ENCODE results near the gene CLEC4F.

CLEC4F gene, protein sequence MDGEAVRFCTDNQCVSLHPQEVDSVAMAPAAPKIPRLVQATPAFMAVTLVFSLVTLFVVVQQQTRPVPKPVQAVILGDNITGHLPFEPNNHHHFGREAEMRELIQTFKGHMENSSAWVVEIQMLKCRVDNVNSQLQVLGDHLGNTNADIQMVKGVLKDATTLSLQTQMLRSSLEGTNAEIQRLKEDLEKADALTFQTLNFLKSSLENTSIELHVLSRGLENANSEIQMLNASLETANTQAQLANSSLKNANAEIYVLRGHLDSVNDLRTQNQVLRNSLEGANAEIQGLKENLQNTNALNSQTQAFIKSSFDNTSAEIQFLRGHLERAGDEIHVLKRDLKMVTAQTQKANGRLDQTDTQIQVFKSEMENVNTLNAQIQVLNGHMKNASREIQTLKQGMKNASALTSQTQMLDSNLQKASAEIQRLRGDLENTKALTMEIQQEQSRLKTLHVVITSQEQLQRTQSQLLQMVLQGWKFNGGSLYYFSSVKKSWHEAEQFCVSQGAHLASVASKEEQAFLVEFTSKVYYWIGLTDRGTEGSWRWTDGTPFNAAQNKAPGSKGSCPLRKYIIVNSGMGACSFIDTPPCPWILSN

DNA sequence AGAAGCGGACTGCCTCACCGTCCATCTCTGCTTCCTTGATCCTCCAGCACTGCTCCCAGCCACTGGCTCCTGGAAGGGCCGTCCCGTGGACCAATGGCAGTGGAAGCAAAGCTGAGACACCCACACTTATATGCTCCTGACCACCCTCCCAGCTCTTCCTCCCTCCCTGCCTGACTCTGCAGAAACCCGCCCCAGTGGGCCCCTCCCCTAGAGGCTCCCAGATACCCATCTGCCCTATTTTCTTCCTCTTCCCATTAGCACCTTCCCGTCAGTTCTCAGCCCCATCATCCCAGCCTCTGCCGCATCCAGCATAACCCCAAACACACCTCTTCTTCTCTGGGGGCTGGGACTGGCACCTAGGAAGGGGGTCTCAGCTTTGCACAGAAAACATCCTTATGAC, at the start of gene CLEC4F:
Gene CLEC4F, minus strand, starts transcription at position 101 of the 400 bp plus-strand sequence. Its CDS starts 76 bp downstream, at position 25.
- DNase-seq (ENCODE audit: low read depth): no peak

DNA sequence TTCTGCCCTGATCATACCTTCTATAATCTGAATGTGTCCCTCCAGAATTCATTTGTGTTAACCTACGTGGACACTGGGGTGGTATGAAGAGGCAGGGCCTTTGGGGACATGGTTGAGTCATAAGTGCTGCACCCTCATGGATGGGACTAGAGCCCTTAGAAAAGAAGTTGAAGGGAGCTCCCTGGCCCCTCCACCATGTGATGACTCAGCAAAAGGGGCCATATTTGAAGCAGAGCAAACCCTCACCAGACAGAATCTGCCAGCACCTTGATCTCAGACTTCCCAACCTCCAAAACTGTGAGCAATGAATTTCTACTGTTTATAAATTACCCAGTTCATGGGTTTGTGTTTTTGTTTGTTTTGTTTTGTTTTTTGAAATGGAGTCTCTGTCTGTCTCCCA, 48.6 kb upstream of the CLEC4F start:
- DNase-seq (ENCODE audit: low read depth): no peak

DNA sequence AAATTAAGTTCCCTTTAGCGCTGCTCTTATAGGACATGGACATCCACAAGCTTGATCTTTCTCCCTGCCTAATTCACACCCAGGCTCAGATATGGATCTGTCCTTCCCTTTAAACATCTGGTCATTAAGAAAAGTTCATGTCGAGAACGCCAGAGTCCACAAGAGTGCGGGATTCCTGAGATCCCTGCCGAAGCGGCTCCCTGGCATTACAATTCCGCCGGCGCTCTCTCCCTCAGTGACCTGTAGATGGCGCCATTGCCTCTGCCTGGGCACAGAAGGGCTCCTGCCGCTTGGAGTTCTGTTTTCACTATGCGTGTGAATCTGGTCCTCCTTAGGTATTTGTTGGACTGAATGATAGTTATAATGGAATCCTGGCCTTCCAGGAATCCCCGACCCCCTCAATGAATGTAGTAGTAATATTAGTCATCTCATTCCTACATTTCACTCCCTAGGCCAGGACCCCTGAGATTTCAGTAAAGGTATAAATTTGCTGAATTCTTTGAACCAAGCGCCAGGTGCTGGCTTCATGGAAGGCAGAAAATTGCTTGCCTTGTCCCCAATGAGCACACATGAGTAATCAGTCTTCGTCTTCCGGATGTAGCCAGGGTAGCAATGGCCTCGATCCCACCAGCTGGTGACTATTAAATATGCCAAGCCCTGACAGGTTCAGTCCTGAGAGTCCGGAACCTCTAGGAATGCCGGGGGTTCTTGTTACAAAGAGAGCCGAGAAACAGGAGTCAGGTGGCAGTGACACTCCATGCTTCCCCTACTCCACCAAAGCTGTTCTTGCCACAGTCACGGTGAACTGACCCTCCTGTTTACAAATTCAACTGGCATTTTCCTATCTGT, 41.6 kb upstream of the CLEC4F start:
- peak; percentile 41 for DNase-seq (ENCODE audit: low read depth)

DNA sequence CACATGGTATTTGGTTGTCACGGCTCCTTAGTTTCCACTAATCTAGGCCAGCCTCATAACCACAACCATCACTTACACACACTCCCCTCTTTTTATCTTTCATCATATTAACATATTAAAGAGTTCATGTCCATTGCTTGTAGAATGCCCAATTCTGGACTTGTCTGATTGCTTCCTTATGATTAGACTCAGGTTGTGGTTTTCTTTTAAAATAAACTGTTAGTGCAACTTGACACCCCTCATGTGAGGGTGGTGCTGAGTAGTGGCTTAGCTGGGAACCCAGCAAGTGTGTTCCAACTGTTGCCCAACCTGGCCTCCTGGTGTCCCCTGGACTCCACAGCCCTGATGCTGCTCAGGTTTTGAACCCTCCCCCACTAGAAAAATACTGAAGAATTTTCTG, 35.3 kb upstream of the CLEC4F start:
- DNase-seq (ENCODE audit: low read depth): no peak

DNA sequence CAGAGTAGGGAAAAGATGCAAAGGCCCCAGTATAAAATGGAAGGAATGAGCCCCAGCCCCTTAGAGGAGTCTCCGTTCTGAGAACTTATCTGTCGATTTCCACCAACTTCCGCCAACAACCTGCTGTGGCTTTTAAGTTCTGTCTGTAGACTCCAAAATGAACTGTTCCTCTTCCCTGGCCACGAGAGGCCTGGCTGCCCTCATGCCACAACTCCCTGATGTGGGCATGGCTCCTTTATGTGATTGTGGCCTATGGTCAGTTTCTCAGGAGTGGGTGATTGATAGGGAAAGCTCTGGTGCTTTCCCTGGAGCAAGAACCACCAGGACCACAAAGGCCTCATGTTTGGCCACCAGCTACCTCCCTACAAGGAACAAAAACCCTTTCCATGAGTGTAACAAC, 34.0 kb upstream of the CLEC4F start:
- no peak for DNase-seq (ENCODE audit: low read depth)

DNA sequence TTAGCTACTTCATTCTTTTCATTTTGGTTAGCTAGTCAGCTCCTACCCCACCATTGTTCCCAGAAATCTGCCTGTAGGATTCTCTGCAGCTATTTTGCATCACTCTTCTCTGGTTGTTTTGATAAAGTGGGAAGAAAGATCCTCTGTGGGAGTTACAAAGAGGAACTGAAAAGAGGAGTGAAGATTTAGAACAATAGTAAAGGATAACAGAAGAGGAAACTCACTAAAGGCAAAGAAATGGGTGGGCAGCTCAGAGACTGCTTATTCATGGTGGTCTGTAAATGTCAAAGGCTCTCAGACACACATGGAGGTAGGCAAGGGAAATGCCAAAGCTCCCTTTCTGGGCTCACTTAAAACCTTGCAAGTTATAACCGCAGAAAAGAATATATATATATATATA, 32.4 kb upstream of the CLEC4F start:
- no peak for DNase-seq (ENCODE audit: low read depth)

DNA sequence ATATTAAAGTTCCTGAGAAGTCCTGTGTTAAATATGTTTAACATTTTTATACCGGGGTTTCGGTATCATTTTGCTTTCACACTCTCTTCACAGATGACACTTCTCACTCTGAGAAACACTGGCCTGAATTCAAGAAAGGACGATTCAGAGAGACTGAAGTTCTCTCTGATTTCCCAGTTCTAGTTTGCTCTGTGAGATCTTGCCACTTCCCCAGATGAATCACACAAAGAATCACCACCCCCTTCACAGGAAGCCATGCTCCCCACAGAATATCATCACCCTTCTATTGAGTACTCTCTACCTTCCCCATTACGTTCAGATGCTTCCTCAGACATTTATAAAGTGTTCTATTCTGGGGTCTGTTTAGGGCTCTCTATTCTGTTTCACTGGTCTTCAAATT, 31.3 kb upstream of the CLEC4F start:
- DNase-seq (ENCODE audit: low read depth): no peak

DNA sequence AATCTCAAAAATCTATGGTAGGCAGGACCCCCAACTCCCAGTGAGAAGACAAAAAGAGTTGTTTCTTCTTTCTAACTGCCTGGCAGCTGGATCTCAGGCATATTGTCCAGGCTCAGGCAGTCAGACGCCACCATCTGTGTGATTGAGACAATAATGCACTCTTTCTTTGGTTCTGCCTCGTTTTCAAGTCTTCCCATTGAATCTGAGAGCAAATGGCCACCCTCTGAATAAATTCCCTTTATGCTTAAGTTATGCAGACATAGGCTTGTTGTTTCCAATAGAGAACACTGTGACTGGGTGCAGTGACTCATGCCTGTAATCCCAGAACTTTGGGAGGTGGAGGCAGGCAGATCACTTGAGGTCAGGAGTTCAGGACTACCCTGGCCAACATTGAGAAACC, 30.5 kb upstream of the CLEC4F start:
- DNase-seq (ENCODE audit: low read depth): no peak

DNA sequence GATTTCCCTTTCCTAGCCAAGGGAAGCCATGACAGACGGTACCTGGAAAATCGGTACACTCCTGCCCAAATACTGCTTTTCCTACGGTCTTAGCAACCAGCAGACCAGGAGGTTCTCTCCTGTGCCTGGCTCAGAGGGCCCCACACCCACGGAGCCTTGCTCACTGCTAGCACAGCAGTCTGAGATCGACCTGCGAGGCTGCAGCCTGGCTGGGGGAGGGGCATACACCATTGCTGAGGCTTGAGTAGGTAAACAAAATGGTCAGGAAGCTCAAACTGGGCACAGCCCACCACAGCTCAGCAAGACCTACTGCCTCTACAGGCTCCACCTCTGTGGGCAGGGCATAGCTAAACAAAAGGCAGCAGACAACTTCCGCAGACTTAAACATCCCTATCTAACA, 22.0 kb upstream of the CLEC4F start:
- no peak for DNase-seq (ENCODE audit: low read depth)

DNA sequence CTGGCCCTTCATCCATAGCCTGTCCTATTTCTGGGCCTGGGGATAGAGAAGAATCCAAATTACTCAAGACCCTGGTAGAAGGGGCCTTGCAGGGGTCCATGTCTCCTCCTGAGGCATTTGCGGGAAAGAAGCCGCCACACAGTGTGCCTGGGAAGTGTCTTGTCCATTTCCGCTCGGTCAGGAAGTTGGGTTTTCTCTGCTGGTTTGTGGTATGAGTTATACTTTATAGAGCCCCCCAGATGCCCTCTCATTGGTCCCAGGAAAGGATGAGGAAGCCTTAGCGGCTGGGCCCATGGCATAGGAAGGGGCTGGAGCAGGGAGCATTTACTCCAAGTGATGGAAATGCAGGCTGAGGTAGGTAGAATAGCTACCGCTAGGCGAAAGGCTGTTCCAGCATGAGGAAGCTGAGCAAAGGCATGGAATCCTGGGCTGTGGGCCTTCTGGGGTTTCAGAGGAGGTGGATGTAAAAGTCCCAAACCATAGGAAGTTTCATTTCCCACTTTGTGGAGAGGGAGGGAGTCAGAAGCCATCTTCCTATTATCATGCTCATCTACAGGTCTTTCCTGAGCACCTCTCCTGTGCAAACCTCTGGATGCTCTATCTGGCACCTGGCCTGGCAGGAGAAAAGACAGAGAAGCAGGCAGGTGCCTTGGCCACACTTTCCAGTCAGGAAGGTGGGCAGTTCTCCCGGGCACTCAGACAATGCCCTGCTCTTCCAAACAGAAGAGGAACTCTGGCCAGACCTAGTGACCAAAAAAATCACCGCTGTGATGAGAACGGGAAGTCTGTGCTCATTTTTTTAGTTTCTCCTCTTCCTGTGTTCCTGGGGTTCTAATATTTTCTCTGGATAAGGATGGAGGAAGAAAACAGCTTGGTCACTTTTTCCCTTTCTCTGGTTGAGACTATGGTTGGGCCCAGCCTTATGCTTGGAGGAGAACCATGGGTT, 17.9 kb upstream of the CLEC4F start:
- no peak for DNase-seq (ENCODE audit: low read depth)

DNA sequence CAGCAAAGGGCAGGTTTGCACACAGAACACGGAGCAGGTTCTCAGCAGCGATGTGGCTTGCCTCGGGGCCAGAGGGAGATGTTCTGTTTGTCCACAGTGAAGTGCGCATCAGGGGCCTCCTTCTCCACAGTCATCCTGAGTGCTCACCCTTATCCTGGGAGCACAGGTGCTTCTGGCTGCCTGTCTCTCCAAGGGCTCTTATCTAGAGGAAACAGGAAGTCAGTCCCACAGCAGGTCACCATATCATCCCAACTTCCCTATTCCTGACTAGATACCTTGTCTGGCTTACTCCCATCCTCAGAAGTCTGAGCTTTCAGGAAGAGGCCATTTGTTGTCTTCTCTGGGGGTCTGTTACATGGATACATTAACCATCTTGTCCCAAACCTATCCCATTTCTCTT, 15.2 kb upstream of the CLEC4F start, which contains the start of gene CD207:
Gene CD207, minus strand, starts transcription at position 174 of the 400 bp plus-strand sequence. Its CDS starts 40 bp downstream, at position 134.
- DNase-seq (ENCODE audit: low read depth): no peak

DNA sequence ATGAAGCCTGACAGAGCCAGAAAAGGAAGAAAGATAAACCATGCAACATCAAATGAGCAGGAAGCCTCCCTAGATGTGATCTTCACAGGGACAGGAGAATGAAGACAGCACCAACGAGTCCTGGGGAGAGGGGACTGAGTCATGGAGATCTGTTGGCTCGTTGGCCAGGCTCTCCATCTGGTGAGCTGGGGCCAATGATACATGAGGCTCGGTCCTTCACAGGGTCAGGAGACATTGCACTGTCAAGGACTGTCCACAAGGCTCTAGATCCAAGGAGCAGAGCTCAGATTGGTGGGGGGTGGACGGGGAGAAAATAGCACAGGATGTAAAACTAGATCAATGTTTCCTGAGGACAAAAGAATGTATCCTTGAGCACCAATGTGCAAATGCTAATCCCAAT, 14.5 kb upstream of the CLEC4F start:
- DNase-seq (ENCODE audit: low read depth): no peak

DNA sequence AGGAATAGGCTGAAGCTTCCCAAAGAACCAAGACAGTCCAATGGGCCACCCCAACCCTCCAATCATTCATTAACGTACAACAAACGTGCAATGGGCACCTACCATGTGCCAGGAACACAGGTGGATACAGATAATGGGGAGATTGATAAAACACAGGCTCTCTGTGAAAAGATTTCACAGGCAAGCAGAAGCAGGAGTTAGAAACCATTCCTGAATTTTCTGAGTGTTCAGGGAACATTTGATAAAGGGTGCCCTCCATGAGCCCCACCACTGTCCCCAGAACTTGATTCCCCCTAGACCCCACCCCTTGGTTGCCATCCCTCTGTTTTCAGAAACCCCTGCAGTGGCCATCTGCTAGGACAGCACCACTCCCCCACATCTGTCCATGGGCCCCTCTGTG, 13.7 kb upstream of the CLEC4F start:
- no peak for DNase-seq (ENCODE audit: low read depth)

DNA sequence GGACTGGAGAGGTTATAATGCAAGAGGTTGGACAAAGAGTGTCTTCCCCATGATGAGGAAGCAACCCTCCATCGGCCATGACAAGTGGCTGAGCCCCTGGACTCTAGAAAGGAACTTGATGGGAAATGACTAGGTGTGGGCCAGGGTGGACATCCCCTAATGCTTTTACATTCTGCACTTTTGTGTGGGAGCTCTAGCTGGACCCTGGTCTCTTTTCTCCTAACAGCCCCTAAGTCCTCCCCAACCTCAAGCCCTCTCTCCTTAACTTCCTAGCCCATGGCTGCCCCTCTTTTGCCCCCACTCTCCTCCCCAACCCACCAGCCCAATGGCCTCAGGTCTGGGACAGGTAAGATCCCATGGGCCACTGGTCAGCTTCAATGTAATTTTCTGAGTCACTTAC, 12.8 kb upstream of the CLEC4F start:
- DNase-seq (ENCODE audit: low read depth): no peak

DNA sequence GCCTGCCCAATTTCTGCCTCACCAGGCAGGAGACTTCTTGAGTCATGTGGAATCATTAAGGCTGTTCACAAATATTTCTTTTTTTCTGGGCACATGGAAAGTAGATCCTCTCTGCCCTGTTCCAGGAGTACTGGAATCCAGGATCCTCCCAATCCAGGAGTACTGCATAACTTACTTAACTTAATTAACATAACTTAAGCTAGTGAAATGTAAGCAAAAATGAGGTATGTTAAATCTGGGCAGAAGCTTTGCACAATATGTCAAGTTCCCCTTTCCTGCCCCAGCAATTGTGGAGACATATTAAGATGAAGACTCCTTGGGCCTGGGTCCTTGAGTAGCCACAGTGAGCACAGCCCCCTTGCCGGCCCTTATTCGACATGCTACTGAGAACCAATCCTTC, 12.0 kb upstream of the CLEC4F start:
- DNase-seq (ENCODE audit: low read depth): no peak

DNA sequence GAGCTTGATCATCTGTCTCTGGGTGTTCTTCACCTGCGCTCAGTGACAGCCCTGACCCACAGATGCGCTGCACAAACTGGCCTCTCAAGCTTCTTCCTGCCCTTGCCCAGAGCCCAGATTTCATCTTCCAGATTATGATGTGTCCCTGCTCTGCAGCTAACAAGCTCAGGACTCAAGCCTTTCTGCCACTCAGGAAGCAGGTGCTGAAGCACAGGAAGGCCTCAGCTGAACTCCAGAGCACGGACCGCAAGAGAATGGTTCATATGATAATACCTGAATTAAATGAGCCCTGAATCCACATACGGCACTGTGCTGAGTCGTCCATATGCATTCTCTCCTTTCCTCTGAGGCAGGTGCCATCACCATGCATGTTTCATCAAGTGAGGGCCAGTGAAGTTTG, 11.5 kb upstream of the CLEC4F start:
- no peak for DNase-seq (ENCODE audit: low read depth)

DNA sequence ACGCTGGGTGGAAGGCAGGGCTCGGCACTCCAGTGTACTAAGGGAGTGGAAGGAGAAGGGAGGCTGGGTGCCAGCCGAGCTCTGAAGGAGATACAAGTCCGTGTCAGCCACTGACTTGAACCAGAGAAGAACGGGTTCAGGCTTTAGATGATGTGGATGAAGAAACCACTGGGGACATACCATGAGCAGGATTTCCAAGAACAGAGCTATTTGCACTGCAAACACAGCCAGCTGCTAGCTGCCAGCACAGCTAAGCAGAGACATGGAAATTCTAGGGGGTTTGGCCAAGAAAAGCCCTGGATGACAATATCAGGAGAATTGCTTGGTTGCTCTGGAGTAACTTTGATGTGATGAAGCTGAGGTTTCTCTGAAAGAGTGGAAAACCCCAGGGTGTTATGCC, 10.0 kb upstream of the CLEC4F start:
- no peak for DNase-seq (ENCODE audit: low read depth)

DNA sequence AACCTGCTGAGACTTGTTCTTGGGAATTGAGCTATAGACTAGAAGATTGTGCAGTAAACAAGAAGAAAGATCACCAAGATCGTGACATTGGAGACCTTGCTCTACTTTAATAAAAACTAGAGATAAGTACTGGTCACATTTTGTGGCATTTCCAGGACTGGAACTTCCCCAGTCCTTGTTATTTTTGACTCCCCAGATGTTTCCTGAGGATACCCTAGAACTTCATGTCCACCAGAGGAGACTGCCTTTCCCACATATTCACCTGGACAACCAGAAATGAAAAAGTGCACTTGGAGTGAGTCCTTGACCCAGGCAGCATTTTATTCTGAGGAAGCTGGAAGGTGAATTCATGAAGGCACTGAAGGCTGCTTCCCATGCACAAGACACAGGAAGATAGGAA, 9.5 kb upstream of the CLEC4F start:
- DNase-seq (ENCODE audit: low read depth): no peak

DNA sequence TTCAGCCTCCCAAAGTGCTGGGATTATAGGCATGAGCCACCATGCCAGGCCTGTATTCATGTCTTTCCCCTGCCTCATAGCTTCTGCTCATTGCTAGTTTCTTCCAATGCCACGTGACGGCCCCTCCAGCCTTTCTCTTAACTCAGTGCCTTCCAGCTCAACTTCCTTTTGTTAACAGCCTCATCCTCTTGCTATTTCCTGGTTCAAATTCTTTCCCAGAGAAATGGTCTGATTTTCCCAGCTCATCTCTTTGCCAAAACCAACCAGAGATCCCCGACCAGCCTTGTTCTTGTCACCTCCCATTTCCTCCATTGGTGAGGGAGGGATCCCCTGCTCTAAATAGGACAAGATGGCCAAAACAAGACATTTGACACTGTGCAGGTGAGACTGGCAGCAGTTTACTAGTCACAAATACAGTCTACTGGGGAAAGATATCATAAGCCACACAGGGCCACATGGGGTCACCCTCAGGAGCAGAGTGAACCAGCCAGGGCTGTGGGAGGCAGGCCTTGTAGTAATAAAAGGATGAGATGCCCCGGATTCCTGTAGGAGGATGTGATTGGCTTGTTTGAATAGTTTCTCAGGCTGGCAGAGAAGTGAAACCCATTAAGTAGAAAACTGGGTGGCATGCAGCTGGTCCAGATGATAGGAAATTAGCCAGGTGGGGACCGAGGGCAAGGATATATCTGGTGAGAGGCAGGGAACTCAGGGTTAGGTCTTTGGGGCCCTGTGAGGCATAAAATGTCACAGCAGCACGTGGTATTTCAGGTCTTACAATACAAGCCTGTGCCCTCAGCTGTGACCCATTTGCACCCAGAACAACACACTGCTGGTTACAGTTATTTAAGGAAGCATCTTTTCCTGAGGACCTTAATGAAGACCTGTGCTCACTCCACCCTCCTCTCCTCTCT, 8.8 kb upstream of the CLEC4F start:
- no peak for DNase-seq (ENCODE audit: low read depth)

DNA sequence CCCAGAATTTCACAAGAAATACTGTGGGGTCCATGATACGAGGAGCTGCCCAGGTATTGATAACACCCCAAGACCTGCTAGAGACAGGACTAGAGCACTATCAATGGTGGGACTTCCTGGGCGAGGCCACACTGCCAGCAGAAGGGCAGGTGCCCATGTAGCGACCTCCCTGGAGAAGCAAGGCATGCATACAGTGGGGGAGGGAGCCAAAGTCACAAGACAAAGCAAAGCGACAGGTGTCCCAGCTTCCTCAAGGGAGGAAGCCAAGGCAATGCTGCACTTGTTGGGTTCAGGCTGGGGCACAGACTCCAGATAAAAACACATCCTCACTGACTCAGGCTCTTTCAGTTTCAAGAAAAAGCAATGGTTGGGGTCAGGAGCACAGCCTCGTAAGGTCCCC, 7.7 kb upstream of the CLEC4F start:
- no peak for DNase-seq (ENCODE audit: low read depth)

DNA sequence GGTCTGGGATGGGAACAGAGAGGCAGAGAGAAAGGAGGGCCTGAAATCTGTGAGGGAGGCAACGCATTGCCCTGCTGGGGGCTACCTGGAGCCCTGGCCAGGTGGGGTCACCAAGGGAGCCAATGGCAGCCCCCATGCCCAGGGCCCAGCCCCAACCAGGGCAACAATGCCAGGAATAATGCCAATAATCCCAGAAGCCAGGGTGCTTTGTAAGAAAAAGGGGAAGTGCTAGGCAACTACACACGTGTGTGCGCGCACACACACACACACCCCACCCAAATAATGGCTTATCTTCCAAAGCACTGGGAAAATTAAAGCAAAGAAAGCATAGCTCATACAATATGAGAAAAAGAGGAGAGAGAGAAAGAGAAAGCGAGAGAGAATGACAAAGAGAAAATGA, 7.0 kb upstream of the CLEC4F start:
- no peak for DNase-seq (ENCODE audit: low read depth)
